HG03378 (cell line): ENCODE data around the gene GPATCH11.

Experiments
- ATAC-seq: cut with Tn5 transposase; IDR thresholded peaks from one replicate; pipeline ENCODE4 v1.9.1; 2021; ENCODE audit warnings: mild to moderate bottlenecking, moderate library complexity; ENCODE audit not compliant: unreplicated experiment

GPATCH11 gene

GRCh38 chr2:37105150-37105549 lies 20.8 kb downstream of the GPATCH11 start:
- ATAC-seq, result no peak

GRCh38 chr2:37109523-37109922 lies 25.2 kb downstream of the GPATCH11 start:
- no peak for ATAC-seq

DNA sequence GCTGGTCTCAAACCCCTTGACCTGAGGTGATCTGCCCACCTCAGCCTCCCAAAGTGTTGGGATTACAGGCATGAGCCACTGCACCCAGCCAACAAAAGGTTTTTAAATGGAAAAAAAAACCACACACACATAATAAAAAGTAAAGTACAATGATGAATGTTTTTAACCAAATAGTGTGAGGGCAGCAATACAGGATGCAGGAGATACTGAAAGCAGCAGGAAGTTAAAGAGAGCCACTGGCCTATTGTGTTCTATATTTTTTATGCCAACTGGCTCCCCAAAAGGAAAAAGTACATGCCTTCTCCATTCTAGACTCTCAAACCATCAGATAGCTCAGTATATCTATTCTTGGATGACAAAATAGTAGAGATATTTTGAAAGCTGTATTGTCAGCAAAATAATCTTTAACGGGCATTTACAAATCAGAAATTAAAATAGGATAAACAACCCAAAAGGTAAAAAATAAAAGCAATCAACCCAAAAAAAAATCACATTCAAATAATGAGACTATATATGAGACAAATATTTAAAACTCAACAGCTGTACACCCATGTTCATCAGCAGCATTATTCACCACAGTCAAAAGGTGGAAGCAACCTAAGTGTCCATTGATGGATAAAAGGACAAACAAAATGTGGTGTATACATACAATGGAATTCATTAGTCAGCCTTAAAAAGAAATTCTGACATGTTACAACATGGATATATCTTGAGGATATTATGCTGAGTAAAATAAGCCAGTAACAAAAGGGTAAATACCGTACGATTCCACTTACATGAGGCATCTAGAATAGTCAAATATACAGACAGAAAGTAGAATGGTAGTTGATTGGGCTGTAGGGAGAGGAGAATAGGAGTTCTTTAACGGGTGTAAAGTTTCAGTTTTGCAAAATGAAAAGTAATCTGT lies 26.2 kb downstream of the GPATCH11 start:
- no peak for ATAC-seq

DNA sequence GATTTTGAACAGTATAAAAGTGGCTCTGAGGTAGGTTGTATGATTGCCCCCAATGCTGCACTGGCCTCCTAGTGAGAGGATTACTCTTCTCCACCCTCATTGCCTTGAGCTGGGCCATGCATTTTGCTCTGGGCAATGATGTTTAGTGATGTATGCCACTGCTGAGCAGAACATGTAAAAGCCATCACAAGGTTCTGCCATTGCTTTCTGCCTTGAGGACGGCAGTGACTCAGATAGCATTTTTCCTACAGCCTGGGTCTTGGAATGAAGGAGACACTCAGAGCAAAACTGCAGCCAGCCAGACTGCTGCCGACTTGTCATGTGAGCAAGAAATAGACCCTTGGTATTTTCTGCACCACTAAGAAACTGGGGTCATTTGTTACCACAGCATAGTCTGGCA lies 27.6 kb downstream of the GPATCH11 start:
- ATAC-seq, result no peak

GRCh38 chr2:37117566-37117965 lies 33.2 kb downstream of the GPATCH11 start:
- no peak for ATAC-seq

DNA sequence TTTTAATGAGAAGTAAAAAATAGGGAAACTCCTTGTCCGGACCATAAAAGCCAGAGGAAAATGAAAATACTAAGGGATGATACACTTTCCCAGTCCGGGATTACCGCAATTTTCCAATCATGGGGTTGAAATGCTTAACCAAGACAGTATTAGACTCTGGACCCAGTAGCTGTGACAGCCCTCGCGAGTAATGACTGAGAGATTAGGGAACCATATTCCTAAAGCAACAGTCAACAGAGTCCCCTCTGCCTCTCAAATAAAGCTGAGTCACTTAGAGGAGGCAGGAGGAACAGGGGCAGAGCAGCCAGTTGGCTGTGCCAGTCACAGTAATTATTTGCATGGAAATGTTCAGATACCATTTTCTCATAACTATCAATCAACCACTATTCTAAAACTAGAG lies 34.8 kb downstream of the GPATCH11 start:
- no peak for ATAC-seq

GRCh38 chr2:37125416-37125815 lies 41.1 kb downstream of the GPATCH11 start:
- ATAC-seq, result no peak

DNA sequence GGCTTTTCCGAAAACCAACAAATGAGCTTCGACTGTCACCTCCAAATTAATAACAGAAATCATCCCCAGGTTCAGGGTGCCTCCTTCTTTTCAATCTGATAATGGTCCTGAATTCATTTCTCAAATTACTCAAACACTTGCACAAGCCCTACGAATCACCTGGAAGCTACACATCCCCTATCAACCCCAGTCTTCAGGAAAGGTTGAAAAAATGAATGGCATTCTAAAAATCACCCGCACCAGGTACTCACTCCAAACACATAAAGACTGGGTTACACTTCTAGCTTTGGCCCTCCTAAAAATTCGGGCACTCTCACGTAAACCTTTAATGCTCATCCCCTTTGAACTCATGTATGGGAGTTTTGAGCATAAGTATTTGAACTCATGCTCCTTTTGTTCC lies 48.6 kb downstream of the GPATCH11 start:
- ATAC-seq, result no peak

GRCh38 chr2:37142546-37142945 lies 58.2 kb downstream of the GPATCH11 start:
- no peak for ATAC-seq

DNA sequence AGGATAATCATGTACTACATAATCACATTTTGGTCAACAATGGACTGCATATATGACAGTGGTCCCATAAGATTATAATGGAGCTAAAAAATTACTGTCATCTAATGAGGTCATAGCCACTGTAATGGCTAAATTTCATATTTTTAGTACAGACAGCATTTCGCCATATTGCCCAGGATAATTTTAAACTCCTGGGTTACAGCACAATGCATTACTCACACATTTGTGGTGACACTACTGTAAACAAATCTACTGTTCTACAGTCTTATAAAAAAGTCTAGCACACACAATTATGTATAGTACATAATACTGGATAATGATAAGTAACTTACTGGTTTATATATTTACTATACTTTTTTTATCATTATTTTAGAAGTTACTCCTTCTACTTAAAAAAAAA lies 59.7 kb downstream of the GPATCH11 start:
- no peak for ATAC-seq

DNA sequence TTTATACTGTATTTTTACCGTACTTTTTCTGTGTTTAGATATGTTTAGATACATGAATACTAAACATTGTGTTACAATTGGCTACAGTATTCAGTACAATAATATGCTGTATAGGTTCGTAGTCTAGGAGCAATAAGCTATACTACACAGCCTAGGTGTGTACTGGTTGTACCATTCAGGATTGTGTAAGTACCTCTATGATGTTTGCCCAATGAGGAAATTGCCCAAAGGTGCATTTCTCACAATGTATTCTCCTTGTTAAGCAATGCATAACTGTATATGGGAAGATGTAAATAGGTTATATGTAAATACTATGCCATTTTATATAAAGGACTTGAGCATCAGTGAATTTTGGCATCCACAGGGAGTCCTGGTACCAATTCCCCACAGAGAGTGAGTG lies 61.7 kb downstream of the GPATCH11 start:
- no peak for ATAC-seq

DNA sequence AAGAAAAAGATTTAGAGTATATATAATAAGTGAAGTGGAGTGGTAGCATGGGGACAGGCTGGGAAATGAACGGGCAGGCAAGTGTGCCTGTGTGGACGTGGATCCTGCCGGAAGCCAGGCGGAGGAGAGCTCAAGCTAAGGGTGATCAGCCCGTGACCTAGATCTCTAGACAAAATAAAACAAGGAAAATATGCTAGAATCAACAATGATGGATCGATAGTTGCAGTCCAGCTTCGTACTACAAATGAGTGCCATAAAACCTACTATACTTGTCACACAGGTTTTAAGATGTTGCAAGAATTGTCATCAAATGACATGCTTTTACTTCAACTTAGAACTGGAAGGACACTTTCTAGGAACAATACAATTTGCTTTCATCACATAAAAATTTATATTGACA lies 64.0 kb downstream of the GPATCH11 start:
- no peak for ATAC-seq
